OCI-LY7 (cell line): ENCODE results near the gene NSL1. TPM values are rescaled to one million over a fixed set of nuclear protein-coding genes. Genes with fewer than 3 reads are reported as not detected.

Experiments
- BruUV-seq: library from RNA; stranded (reverse); fragments of 400-500 nt; replicated peaks from 2 replicates; lab custom pipeline; 2021; lab: Mats Ljungman, UMichigan
- CTCF ChIA-PET: fragments of 300-600 bp; sonication (Branson Sonifier 250); formaldehyde crosslinking; loops from one replicate; lab custom pipeline; 2022; ENCODE audit warnings: antibody characterized with exemption; ENCODE audit not compliant: unreplicated experiment; lab: Charles Lee
- POLR2A ChIA-PET: fragments of 300-600 bp; sonication (Branson Sonifier 250); formaldehyde crosslinking; loops from one replicate; lab custom pipeline; 2022; ENCODE audit warnings: antibody characterized with exemption; lab: Charles Lee
- DNase-seq: peaks from one replicate; pipeline ENCODE4 v3.0.0-alpha.2; 2015; ENCODE audit warnings: low spot score
- H2AFZ ChIP-seq: fragments of 200-600 bp; sonication (generic), shearing (Covaris generic); 2 replicates; pipeline ENCODE4 v1.6.1; 2014; ENCODE audit warnings: mild to moderate bottlenecking, antibody characterized with exemption, low read length, moderate library complexity
- H3K27ac ChIP-seq: fragments of 200-600 bp; sonication (generic); 2 replicates; pipeline ENCODE4 v1.5.1; 2014; ENCODE audit warnings: mixed run types, low read depth, mild to moderate bottlenecking, moderate library complexity, low read length, inconsistent platforms; ENCODE audit not compliant: poor library complexity, severe bottlenecking
- H3K36me3 ChIP-seq: fragments of 200-600 bp; sonication (generic); 2 replicates; pipeline ENCODE4 v1.6.1; 2014; ENCODE audit warnings: mild to moderate bottlenecking, antibody characterized with exemption, low read length, moderate library complexity, mixed read lengths; ENCODE audit not compliant: insufficient read depth
- H3K4me1 ChIP-seq: fragments of 200-600 bp; sonication (generic); 2 replicates; pipeline ENCODE4 v1.5.1; 2014; ENCODE audit warnings: mild to moderate bottlenecking, low read length; ENCODE audit not compliant: insufficient read depth, poor library complexity, severe bottlenecking
- H3K4me2 ChIP-seq: fragments of 200-600 bp; sonication (generic); 2 replicates; pipeline ENCODE4 v1.6.1; 2014; ENCODE audit warnings: mild to moderate bottlenecking, low read length
- H3K4me3 ChIP-seq: fragments of 200-600 bp; sonication (generic); 2 replicates; pipeline ENCODE4 v1.5.1; 2014; ENCODE audit warnings: mild to moderate bottlenecking, low read depth, low read length; ENCODE audit not compliant: poor library complexity, severe bottlenecking
- H3K79me2 ChIP-seq: fragments of 200-600 bp; sonication (generic); 2 replicates; pipeline ENCODE4 v1.6.1; 2016; ENCODE audit warnings: low read depth, mild to moderate bottlenecking, low read length, moderate library complexity, mixed read lengths; ENCODE audit not compliant: insufficient read depth
- H3K9me2 ChIP-seq: fragments of 200-600 bp; sonication (generic); 2 replicates; pipeline ENCODE4 v1.6.1; 2016; ENCODE audit warnings: mild to moderate bottlenecking, low read length, mixed read lengths; ENCODE audit not compliant: insufficient read depth
- H3K9me3 ChIP-seq: fragments of 200-600 bp; sonication (generic); 2 replicates; pipeline ENCODE4 v1.6.1; 2014; ENCODE audit warnings: mild to moderate bottlenecking, mixed run types, low read length, mixed read lengths
- H4K20me1 ChIP-seq: fragments of 200-600 bp; sonication (generic); 2 replicates; pipeline ENCODE4 v1.6.1; 2014; ENCODE audit warnings: mild to moderate bottlenecking, antibody characterized with exemption, low read length, moderate library complexity, mixed read lengths; ENCODE audit not compliant: insufficient read depth
- EZH2phosphoT487 ChIP-seq: fragments of 200-600 bp; sonication (generic); IDR thresholded peaks from 2 replicates; pipeline ENCODE4 v1.6.1; 2018; ENCODE audit warnings: low read depth, borderline replicate concordance, mild to moderate bottlenecking, mixed run types, antibody characterized with exemption, low read length, moderate library complexity, mixed read lengths
- intact Hi-C: fragments of 100-400 bp; cut with micrococcal nuclease; formaldehyde crosslinking; loops from one replicate; pipeline ENCODE4 v1.10.0; 2022; ENCODE audit not compliant: unreplicated experiment
- total RNA-seq, 2 experiments: library from RNA; depleted of rRNA in 1 of 2; stranded (reverse); fragments of >200 nt in 1 of 2; shearing (Covaris generic) in 1 of 2; gene quantifications; 2 replicates each; pipeline ENCODE4 v1.2.3, GENCODE V29; 2014 to 2022
- TF ChIP-seq, protein P1 (sequence below): fragments of 200-600 bp; sonication (generic); conservative IDR thresholded peaks from 2 replicates; pipeline ENCODE4 v1.5.1; 2014; ENCODE audit warnings: mild to moderate bottlenecking, antibody characterized with exemption, low read length, moderate library complexity, mixed read lengths

Gene NSL1
- total RNA-seq, 2 experiments from 2014 or later = 66.8 to 70.9 TPM

DNA sequence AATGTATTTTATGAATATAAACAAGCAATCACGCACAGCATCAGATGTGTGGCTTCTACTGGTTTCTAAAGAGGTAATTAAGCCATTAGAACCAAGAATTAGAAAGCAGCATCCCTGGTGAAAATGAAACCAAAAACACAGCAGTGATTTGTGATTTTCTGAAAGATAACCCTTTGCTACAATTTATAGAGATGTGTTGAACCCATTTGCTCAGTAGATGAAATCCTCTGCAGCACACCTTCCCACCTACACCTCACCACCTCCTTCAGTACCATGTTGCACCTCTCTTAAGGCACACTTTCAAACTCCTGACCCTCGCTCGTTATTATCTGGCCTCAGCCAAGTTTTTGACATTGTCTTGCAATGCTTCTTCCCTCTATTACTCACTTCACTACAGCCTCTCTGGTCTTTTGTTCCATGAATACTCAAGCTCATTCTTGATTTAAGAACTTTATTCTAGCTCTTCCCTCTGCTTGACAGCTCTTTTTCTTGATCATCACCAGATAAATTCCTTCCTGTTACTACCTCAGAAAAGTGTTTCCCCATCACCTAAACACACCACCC, 38.6 kb downstream of the NSL1 start:
- H3K4me3 ChIP-seq = no peak overlapping the region
- peaks cover 48% of the 10 kb centered on the region for H3K4me1 ChIP-seq
- H3K9me3 ChIP-seq = no peaks in the 10 kb centered on the region
- intact Hi-C loops = loop anchor here (5.0 kb wide), 2 partner anchors 39 to 244 kb away; partner anchors contain the start of genes NSL1 and TATDN3
- TF ChIP-seq, protein P1, sequence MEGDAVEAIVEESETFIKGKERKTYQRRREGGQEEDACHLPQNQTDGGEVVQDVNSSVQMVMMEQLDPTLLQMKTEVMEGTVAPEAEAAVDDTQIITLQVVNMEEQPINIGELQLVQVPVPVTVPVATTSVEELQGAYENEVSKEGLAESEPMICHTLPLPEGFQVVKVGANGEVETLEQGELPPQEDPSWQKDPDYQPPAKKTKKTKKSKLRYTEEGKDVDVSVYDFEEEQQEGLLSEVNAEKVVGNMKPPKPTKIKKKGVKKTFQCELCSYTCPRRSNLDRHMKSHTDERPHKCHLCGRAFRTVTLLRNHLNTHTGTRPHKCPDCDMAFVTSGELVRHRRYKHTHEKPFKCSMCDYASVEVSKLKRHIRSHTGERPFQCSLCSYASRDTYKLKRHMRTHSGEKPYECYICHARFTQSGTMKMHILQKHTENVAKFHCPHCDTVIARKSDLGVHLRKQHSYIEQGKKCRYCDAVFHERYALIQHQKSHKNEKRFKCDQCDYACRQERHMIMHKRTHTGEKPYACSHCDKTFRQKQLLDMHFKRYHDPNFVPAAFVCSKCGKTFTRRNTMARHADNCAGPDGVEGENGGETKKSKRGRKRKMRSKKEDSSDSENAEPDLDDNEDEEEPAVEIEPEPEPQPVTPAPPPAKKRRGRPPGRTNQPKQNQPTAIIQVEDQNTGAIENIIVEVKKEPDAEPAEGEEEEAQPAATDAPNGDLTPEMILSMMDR = no peak
- no peak for TF ChIP-seq EZH2phosphoT487
- peak overlapping the region; percentile 65 for H3K27ac ChIP-seq
- POLR2A ChIA-PET = interaction anchor here (0.5 to 3.7 kb wide), 7 partner anchors 11 to 357 kb away, joined by 3 to 25 read pairs (median 3); partner anchors contain the start of genes NSL1 and TATDN3
- no TSS peak for BruUV-seq
- H2AFZ ChIP-seq = no peak overlapping the region
- peak overlapping the region; percentile 50 for H3K4me2 ChIP-seq
- H3K79me2 ChIP-seq = peaks cover 51% of the 10 kb centered on the region; the same call in 1 of the 2 replicates
- peaks cover 23% of the 10 kb centered on the region for H3K36me3 ChIP-seq
- H4K20me1 ChIP-seq = peaks cover 7% of the 10 kb centered on the region; the same call in 1 of the 2 replicates
- no peaks in the 10 kb centered on the region for H3K9me2 ChIP-seq
- no peak for DNase-seq
- CTCF ChIA-PET = interaction anchor here (0.6 kb wide), 1 partner anchor 29 kb away, joined by 3 read pairs; no protein-coding TSS in a partner anchor

DNA sequence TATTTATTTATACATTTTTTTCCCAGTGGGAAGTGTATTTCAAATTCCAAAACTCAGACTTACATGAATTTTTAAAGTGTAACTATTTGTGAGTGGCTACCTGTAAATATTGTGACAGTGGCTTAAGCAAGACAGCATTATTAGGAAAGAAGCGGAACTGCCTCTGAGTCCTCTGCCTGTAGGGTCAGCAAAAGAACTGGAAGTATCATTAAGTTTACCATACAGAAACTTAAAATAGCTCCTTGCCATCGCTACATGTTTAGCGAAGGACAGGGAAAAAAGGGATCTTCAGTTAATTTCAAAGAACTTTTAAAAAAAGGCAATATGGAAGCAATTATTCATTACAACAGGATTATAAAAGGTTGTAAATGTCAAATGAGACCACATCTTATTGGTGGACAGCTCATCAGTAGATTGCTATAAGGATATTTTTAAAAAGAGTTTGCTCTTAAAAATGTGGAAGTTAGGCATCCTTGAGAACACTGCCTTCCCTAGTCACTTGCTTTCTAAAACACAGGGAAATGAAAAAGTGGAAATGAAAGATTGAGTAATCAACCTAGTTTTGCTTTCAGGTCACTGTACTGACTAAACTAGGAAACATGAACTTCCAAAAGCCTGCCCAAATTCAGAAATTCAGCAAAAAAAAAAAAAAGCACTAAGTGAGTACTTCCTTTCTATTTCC, 39.2 kb downstream of the NSL1 start:
- Histone ChIP-seq H3K9me3 (no peaks in the 10 kb centered on the region), H3K79me2 (peaks cover 50% of the 10 kb centered on the region; the same call in 1 of the 2 replicates), H3K4me1 (peaks cover 48% of the 10 kb centered on the region), H2AFZ (no peak overlapping the region), H3K9me2 (no peaks in the 10 kb centered on the region), H4K20me1 (peaks cover 7% of the 10 kb centered on the region; the same call in 1 of the 2 replicates), H3K4me3 (no peak overlapping the region), H3K27ac (peak overlapping the region; percentile 65), H3K36me3 (peaks cover 22% of the 10 kb centered on the region), H3K4me2 (peak overlapping the region; percentile 50)
- no TSS peak for BruUV-seq
- ChIA-PET CTCF (interaction anchor here (0.6 kb wide), 1 partner anchor 30 kb away, joined by 3 read pairs; no protein-coding TSS in a partner anchor), POLR2A (interaction anchor here (0.5 to 3.7 kb wide), 3 partner anchors 26 to 40 kb away, joined by 3 to 25 read pairs (median 3); partner anchors contain the start of genes NSL1 and TATDN3)
- intact Hi-C loops = loop anchor here (5.0 kb wide), 2 partner anchors 40 to 245 kb away; partner anchors contain the start of genes NSL1 and TATDN3
- peak; percentile 14 for DNase-seq
- TF ChIP-seq EZH2phosphoT487 = no peak
- TF ChIP-seq, protein P1 = no peak
